Loucy (cell line): Measurements from ENCODE around the gene SCYL1.

ENCODE experiments used
- H2AFZ ChIP-seq: fragments of 200-600 bp; sonication (generic); 2 replicates; pipeline ENCODE4 v1.6.0; 2016; ENCODE audit warnings: antibody characterized with exemption, mild to moderate bottlenecking, low read length, moderate library complexity
- H3F3A ChIP-seq: fragments of 200-600 bp; 2 replicates; pipeline ENCODE4 v1.6.0; 2016; ENCODE audit warnings: antibody characterized with exemption, low read depth, mild to moderate bottlenecking
- H3K27me3 ChIP-seq: fragments of 200-600 bp; sonication (generic); 2 replicates; pipeline ENCODE4 v1.6.1; 2014; ENCODE audit warnings: low read length, mild to moderate bottlenecking; ENCODE audit not compliant: insufficient read depth, poor library complexity, severe bottlenecking
- H3K36me3 ChIP-seq: fragments of 200-600 bp; sonication (generic); 2 replicates; pipeline ENCODE4 v1.6.1; 2016; ENCODE audit warnings: low read length; ENCODE audit not compliant: insufficient read depth
- H3K4me1 ChIP-seq: fragments of 200-600 bp; sonication (generic); 2 replicates; pipeline ENCODE4 v1.5.1; 2014; ENCODE audit warnings: low read length, mild to moderate bottlenecking; ENCODE audit not compliant: insufficient read depth, poor library complexity, severe bottlenecking
- H3K4me2 ChIP-seq: fragments of 200-600 bp; sonication (generic); 2 replicates; pipeline ENCODE4 v1.6.0; 2014; ENCODE audit warnings: antibody characterized with exemption, low read length, low read depth, mild to moderate bottlenecking; ENCODE audit not compliant: poor library complexity, severe bottlenecking
- H3K4me3 ChIP-seq: fragments of 200-600 bp; sonication (generic); 2 replicates; pipeline ENCODE4 v1.5.1; 2014; ENCODE audit warnings: low read length, mild to moderate bottlenecking, mixed read lengths; ENCODE audit not compliant: poor library complexity, severe bottlenecking
- H3K79me2 ChIP-seq: fragments of 200-600 bp; sonication (generic); 2 replicates; pipeline ENCODE4 v1.6.1; 2014; ENCODE audit warnings: low read length; ENCODE audit not compliant: insufficient read depth
- H3K9ac ChIP-seq: fragments of 200-600 bp; sonication (generic); 2 replicates; pipeline ENCODE4 v1.6.0; 2014; ENCODE audit warnings: mild to moderate bottlenecking, low read depth, low read length, moderate library complexity; ENCODE audit not compliant: poor library complexity, severe bottlenecking
- H3K9me2 ChIP-seq: fragments of 200-600 bp; sonication (generic); replicated peaks from 2 replicates; pipeline ENCODE4 v1.6.1; 2016; ENCODE audit warnings: low read depth, low read length, mixed read lengths
- H3K9me3 ChIP-seq: fragments of 200-600 bp; sonication (generic); 2 replicates; pipeline ENCODE4 v1.6.1; 2014; ENCODE audit warnings: mild to moderate bottlenecking, antibody characterized with exemption, low read length, low read depth; ENCODE audit not compliant: insufficient read depth
- H4K20me1 ChIP-seq: fragments of 200-600 bp; sonication (generic); 2 replicates; pipeline ENCODE4 v1.6.0; 2014; ENCODE audit warnings: antibody characterized with exemption, low read length, mild to moderate bottlenecking; ENCODE audit not compliant: insufficient read depth, poor library complexity, severe bottlenecking
- CTCF ChIP-seq: fragments of 200-600 bp; sonication (generic); conservative IDR thresholded peaks from 2 replicates; pipeline ENCODE4 v1.5.1; 2014; ENCODE audit warnings: mild to moderate bottlenecking, antibody characterized with exemption, low read length
- EZH2phosphoT487 ChIP-seq: fragments of 200-600 bp; IDR thresholded peaks from 2 replicates; pipeline ENCODE4 v1.6.1; 2018; ENCODE audit warnings: antibody characterized with exemption, mild to moderate bottlenecking, moderate library complexity, borderline replicate concordance

Gene SCYL1

DNA sequence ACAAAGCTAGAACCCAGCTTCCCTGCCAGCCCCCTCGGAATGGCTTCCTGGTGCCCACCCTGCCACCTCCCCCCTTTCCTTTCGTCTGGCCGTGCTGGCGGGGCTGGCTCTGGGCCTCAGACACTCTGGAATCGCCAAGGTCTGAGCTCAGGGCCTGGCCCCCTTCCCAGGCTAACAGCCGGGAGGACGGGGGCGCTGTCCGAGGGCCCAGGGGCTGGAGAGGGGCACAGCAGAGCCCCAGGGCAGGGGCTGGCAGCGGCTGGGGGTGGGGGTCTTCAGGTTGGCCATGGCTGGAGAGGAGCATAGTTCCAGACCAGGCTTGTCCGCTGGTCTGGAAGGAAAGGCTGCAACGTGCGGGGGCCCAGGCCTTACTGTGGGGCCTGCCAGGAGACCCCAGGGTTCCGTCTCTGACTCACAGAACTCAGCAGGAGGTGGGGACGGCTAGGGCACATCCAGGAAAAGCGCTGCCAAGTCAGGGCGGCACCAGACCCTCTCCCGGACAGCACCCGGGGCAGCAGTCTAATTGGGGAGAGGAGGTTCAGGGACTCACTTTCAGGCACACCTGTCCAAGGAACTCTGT is 34.1 kb downstream of the SCYL1 start:
- no peaks in the 10 kb centered on the region for H3K9me3 ChIP-seq
- no peaks in the 10 kb centered on the region for H3K27me3 ChIP-seq
- no peak overlapping the region for H2AFZ ChIP-seq
- no peaks in the 10 kb centered on the region for H3F3A ChIP-seq
- H4K20me1 ChIP-seq = no peaks in the 10 kb centered on the region
- no peak overlapping the region for H3K4me2 ChIP-seq
- no peak overlapping the region for H3K9ac ChIP-seq
- H3K4me1 ChIP-seq = peaks cover 15% of the 10 kb centered on the region
- no peak overlapping the region for H3K4me3 ChIP-seq
- no peaks in the 10 kb centered on the region for H3K9me2 ChIP-seq
- TF ChIP-seq CTCF = no peak
- no peak for TF ChIP-seq EZH2phosphoT487
- H3K79me2 ChIP-seq = no peaks in the 10 kb centered on the region
- no peaks in the 10 kb centered on the region for H3K36me3 ChIP-seq

- no peaks in the 10 kb centered on the region for H3K36me3 ChIP-seq
- no peak overlapping the region for H3K9ac ChIP-seq
- H3K4me3 ChIP-seq = no peak overlapping the region
- no peak overlapping the region for H2AFZ ChIP-seq
- TF ChIP-seq EZH2phosphoT487 (no peak), CTCF (no peak)
- H3K4me2 ChIP-seq = no peak overlapping the region
- H3K9me2 ChIP-seq = no peaks in the 10 kb centered on the region
- no peaks in the 10 kb centered on the region for H3K79me2 ChIP-seq
- H3K27me3 ChIP-seq = no peaks in the 10 kb centered on the region
- peaks cover 10% of the 10 kb centered on the region for H3K4me1 ChIP-seq
- H3F3A ChIP-seq = no peaks in the 10 kb centered on the region
- H3K9me3 ChIP-seq = no peaks in the 10 kb centered on the region
- H4K20me1 ChIP-seq = no peaks in the 10 kb centered on the region
Measured at GRCh38 chr11:65559535-65559934, 34.7 kb downstream of the SCYL1 start.

- H3F3A ChIP-seq = no peaks in the 10 kb centered on the region
- H3K4me1 ChIP-seq = peaks cover 8% of the 10 kb centered on the region
- no peak overlapping the region for H2AFZ ChIP-seq
Measured at GRCh38 chr11:65559951-65560537, 35.2 kb downstream of the SCYL1 start.

More at GRCh38 chr11:65559951-65560537, 35.2 kb downstream of the SCYL1 start:
- Histone ChIP-seq H3K9ac (no peak overlapping the region), H3K36me3 (no peaks in the 10 kb centered on the region), H3K4me3 (no peak overlapping the region), H4K20me1 (no peaks in the 10 kb centered on the region), H3K9me2 (no peaks in the 10 kb centered on the region), H3K4me2 (no peak overlapping the region), H3K9me3 (no peaks in the 10 kb centered on the region), H3K79me2 (no peaks in the 10 kb centered on the region), H3K27me3 (no peaks in the 10 kb centered on the region)
- TF ChIP-seq CTCF (no peak), EZH2phosphoT487 (no peak)
